ENCODE measurements around the gene ERBB2. TPM values are rescaled to one million over a fixed set of nuclear protein-coding genes. Genes with fewer than 3 reads are reported as not detected.

ERBB2 gene
- total RNA-seq, 1 donor from 2014 or later, result 96.1 TPM

DNA sequence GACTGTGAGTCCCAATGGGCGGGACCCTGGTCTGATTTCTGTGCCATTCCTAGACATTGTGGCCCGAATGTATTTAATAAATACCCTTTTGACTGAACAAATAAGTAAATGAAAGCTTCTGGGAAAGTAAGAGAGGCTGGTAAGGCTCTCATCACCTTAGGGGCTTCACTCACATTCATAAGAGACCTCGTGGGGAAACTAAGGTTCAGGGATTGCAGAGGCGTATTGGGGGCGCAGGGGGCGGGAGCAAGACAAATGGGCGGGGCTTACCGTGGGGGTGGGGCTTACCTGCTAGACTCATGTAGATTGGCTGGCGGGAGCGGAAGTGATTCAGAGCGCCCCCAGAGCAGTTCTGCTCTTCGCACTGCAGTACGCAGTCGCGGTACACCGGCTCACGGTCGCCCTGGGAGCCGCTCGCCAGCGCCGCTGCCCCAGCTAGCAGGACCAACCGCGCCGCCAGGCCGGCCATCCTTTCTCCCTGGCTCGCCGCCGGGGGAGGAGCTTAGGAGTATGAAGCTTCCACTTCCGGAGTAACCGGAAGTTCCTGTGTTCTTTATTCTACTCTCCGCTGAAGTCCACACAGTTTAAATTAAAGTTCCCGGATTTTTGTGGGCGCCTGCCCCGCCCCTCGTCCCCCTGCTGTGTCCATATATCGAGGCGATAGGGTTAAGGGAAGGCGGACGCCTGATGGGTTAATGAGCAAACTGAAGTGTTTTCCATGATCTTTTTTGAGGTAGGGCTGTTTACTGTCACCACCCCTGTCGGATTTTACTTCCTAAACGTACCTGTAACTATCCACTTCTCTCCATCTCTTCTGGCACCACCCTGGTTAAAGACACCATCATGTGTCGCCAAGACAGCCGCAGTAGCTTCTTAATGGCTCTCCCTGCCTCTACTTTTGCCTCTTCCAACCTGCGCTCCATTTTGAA, 12.1 kb upstream of the ERBB2 start, which contains the start of gene PGAP3:
Gene PGAP3, minus strand, starts transcription at position 512 of the 929 bp plus-strand sequence. Its CDS starts 43 bp downstream, at position 469.
- Histone ChIP-seq H3K27me3 (ENCODE audit: low read depth) (no peaks in the 10 kb centered on the region), H3K9me3 (no peaks in the 10 kb centered on the region), H3K4me3 (peak within 1 kb of the TSS; percentile 71), H3K36me3 (peaks cover 14% of the 10 kb centered on the region), H3K27ac (peak within 1 kb of the TSS; percentile 88), H3K4me1 (peaks cover 15% of the 10 kb centered on the region)
- ATAC-seq (peak; percentile 93 to 97), DNase-seq (peak; percentile 91)
- TF ChIP-seq, protein P1, sequence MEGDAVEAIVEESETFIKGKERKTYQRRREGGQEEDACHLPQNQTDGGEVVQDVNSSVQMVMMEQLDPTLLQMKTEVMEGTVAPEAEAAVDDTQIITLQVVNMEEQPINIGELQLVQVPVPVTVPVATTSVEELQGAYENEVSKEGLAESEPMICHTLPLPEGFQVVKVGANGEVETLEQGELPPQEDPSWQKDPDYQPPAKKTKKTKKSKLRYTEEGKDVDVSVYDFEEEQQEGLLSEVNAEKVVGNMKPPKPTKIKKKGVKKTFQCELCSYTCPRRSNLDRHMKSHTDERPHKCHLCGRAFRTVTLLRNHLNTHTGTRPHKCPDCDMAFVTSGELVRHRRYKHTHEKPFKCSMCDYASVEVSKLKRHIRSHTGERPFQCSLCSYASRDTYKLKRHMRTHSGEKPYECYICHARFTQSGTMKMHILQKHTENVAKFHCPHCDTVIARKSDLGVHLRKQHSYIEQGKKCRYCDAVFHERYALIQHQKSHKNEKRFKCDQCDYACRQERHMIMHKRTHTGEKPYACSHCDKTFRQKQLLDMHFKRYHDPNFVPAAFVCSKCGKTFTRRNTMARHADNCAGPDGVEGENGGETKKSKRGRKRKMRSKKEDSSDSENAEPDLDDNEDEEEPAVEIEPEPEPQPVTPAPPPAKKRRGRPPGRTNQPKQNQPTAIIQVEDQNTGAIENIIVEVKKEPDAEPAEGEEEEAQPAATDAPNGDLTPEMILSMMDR (IDR thresholded peaks at IDR 0.05), result peak; percentile 6
- intact Hi-C loops (cut with DNase I), result no loop called here

DNA sequence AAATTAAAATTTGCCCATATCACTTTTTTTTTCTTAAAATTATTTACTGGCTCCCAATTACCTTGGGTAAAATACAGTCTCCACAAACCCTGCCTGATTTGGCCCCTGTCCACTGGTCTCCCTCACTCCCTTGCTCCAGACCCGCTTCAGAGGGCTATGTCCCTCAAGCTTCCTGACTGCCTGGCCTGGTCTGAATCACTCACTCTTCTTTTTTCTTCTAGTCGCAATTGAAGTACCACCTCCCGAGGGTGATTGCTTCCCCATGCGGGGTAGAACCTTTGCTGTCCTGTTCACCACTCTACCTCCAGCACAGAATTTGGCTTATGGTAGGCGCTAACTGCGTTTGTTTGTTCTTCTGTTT, 11.4 kb upstream of the ERBB2 start:
- ATAC-seq (no peak), DNase-seq (no peak)
- Histone ChIP-seq H3K9me3 (no peaks in the 10 kb centered on the region), H3K27ac (peak overlapping the region; percentile 88), H3K27me3 (ENCODE audit: low read depth) (no peaks in the 10 kb centered on the region), H3K4me3 (peak overlapping the region; percentile 71), H3K36me3 (peaks cover 9% of the 10 kb centered on the region), H3K4me1 (peaks cover 15% of the 10 kb centered on the region)
- intact Hi-C loops (cut with DNase I), result no loop called here
- TF ChIP-seq, protein P1 (IDR thresholded peaks at IDR 0.05), result no peak

DNA sequence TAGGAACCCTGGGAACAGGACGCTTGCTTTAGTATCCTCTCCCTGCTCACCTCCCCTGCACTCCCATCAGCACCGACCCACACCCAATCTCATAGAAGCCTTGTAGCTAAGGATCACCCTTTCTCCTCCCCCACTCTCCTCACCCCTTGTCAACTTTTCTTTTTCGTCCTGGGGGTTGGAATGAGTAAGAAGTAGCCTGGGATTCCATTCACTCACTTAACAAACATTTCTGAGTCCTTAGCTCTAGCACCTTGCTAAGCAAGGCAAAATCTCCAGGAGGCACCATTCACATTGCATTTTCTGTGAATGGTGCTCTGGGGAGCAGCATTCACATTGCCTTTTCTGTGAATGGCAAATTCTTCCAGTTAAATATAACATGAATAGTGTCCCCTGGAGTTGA, 10.9 kb upstream of the ERBB2 start:
- no peak for ATAC-seq
- peaks cover 15% of the 10 kb centered on the region for H3K4me1 ChIP-seq
- no peaks in the 10 kb centered on the region for H3K9me3 ChIP-seq
- no peaks in the 10 kb centered on the region for H3K27me3 ChIP-seq (ENCODE audit: low read depth)
- no peak for DNase-seq
- TF ChIP-seq, protein P1 (IDR thresholded peaks at IDR 0.05), result no peak
- intact Hi-C loops (cut with DNase I), result no loop called here
- peaks cover 4% of the 10 kb centered on the region for H3K36me3 ChIP-seq
- peak overlapping the region; percentile 71 for H3K4me3 ChIP-seq
- no peak overlapping the region for H3K27ac ChIP-seq

DNA sequence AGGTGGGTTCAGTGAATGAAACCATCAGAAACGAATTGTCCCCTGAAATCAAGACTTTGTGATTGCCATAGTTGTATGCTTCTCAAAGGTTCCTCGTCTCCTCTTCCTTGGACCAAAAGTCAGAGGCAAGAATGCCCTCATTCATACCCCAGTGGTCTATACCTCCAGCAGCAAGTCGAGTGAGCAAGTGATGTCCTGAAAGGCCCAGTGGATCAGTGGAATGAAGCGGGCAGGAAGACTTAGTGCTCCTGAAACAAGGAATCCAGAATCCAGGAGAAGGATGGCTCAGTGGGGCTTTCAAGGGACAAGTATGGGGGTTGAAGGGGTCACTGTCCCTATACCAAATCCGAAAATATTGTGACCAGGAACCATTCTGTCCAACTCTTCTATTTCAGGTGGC, 5.3 kb upstream of the ERBB2 start:
- no peak for ATAC-seq
- no peak for DNase-seq
- intact Hi-C loops (cut with DNase I), result no loop called here

DNA sequence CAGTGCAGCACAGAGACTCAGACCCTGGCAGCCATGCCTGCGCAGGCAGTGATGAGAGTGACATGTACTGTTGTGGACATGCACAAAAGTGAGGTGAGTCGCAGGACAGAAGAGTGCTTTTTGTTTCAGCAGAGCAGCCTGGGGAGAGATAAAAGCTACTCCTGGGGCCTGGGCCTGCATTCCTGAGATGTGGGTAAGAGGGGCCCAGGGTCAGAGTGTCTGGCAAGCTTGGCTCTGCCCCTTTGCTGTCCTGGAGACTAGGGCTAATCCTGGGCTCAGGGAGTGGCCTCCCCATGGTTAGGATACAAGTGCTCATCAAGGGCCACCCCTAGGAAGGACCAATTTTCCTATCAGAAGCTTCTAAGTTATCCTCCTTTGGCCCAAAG, 4.8 kb upstream of the ERBB2 start:
- DNase-seq, result no peak
- TF ChIP-seq, protein P1 (IDR thresholded peaks at IDR 0.05), result no peak
- intact Hi-C loops (cut with DNase I), result no loop called here

More for the DNA sequence above, 5.3 kb upstream of the ERBB2 start:
- Histone ChIP-seq H3K36me3 (no peaks in the 10 kb centered on the region), H3K27me3 (ENCODE audit: low read depth) (peaks cover 3% of the 10 kb centered on the region), H3K4me1 (peaks cover 7% of the 10 kb centered on the region), H3K27ac (no peak overlapping the region), H3K9me3 (no peaks in the 10 kb centered on the region), H3K4me3 (no peak overlapping the region)
- TF ChIP-seq, protein P1 (IDR thresholded peaks at IDR 0.05), result no peak

More for the DNA sequence above, 4.8 kb upstream of the ERBB2 start:
- Histone ChIP-seq H3K4me1 (peaks cover 8% of the 10 kb centered on the region), H3K4me3 (no peak overlapping the region), H3K9me3 (no peaks in the 10 kb centered on the region), H3K36me3 (no peaks in the 10 kb centered on the region), H3K27ac (no peak overlapping the region), H3K27me3 (ENCODE audit: low read depth) (peaks cover 8% of the 10 kb centered on the region)
- ATAC-seq, result no peak

Measured in lower lobe of right lung (tissue), 2 donors.